Keratinocyte (primary cell): ENCODE data around the gene EXOC6B. TPM values are rescaled to one million over a fixed set of nuclear protein-coding genes. Genes with fewer than 3 reads are reported as not detected.

ENCODE experiments used
- DNase-seq: peaks from one replicate; pipeline ENCODE4 v3.0.0-alpha.2; 2011; ENCODE audit warnings: low read depth, missing footprints, low spot score
- FAIRE-seq: peaks from 2 replicates; lab custom pipeline; 2011; peaks lifted over from hg19 to GRCh38; lab: Jason Lieb, UNC
- H2AFZ ChIP-seq: 2 replicates; pipeline ENCODE4 v1.6.0; 2012; ENCODE audit warnings: low read length, control low read depth, inconsistent platforms; ENCODE audit not compliant: control insufficient read depth
- H3K27ac ChIP-seq: 2 replicates; pipeline ENCODE4 v1.5.1; 2011; ENCODE audit warnings: low read length; ENCODE audit not compliant: control insufficient read depth, insufficient read depth
- H3K27me3 ChIP-seq: 3 replicates; pipeline ENCODE4 v1.6.0; 2011; ENCODE audit warnings: low read length; ENCODE audit not compliant: control insufficient read depth, insufficient read depth; ENCODE audit errors: extremely low read depth
- H3K36me3 ChIP-seq, 2 experiments: 2 replicates in 1 of 2; 3 replicates in 1 of 2; pipeline ENCODE4 v1.5.1; 2011; ENCODE audit warnings: low read length in 2 of 2, mild to moderate bottlenecking in 1 of 2; ENCODE audit not compliant: control insufficient read depth in 2 of 2, insufficient read depth in 2 of 2; ENCODE audit errors: extremely low read depth in 1 of 2
- H3K4me1 ChIP-seq: 3 replicates; pipeline ENCODE4 v1.5.1; 2011; ENCODE audit warnings: low read length; ENCODE audit not compliant: control insufficient read depth, insufficient read depth; ENCODE audit errors: extremely low read depth
- H3K4me2 ChIP-seq: 3 replicates; pipeline ENCODE4 v1.6.0; 2011; ENCODE audit warnings: low read depth, low read length; ENCODE audit not compliant: control insufficient read depth, insufficient read depth; ENCODE audit errors: extremely low read depth
- H3K4me3 ChIP-seq, 3 experiments: fragments of 200-600 bp in 1 of 3; sonication (generic) in 1 of 3; 2 replicates in 2 of 3; 3 replicates in 1 of 3; pipeline ENCODE4 v1.5.1; 2011 to 2016; ENCODE audit warnings: low read length in 3 of 3, mild to moderate bottlenecking in 3 of 3, control low read depth in 2 of 3, inconsistent platforms in 1 of 3, low read depth in 1 of 3, mixed read lengths in 1 of 3, mixed run types in 1 of 3, moderate library complexity in 1 of 3; ENCODE audit not compliant: control insufficient read depth in 2 of 3, insufficient read depth in 2 of 3; ENCODE audit errors: extremely low read depth in 1 of 3
- H3K79me2 ChIP-seq: 2 replicates; pipeline ENCODE4 v1.6.0; 2012; ENCODE audit warnings: low read length; ENCODE audit not compliant: control insufficient read depth, insufficient read depth
- H3K9ac ChIP-seq: 3 replicates; pipeline ENCODE4 v1.6.0; 2011; ENCODE audit warnings: low read length; ENCODE audit not compliant: control insufficient read depth, insufficient read depth; ENCODE audit errors: extremely low read depth
- H3K9me1 ChIP-seq: 3 replicates; pipeline ENCODE4 v1.6.0; 2011; ENCODE audit warnings: low read length; ENCODE audit not compliant: control insufficient read depth, insufficient read depth; ENCODE audit errors: extremely low read depth
- H3K9me3 ChIP-seq: 2 replicates; pipeline ENCODE4 v1.5.1; 2012; ENCODE audit warnings: low read depth, low read length; ENCODE audit not compliant: control insufficient read depth
- H4K20me1 ChIP-seq: 3 replicates; pipeline ENCODE4 v1.6.0; 2011; ENCODE audit warnings: low read length; ENCODE audit not compliant: control insufficient read depth, insufficient read depth; ENCODE audit errors: extremely low read depth
- EZH2 ChIP-seq: IDR thresholded peaks from one replicate; pipeline ENCODE4 v1.6.1; 2012; ENCODE audit warnings: inconsistent platforms, mild to moderate bottlenecking, low read length, moderate library complexity
- dilution Hi-C: fragments of 300-500 bp; cut with MboI; formaldehyde crosslinking; loops from one replicate; pipeline ENCODE4 v1.7.0; 2020; ENCODE audit warnings: low sequenced_read_pairs; ENCODE audit not compliant: extremely low pct_ligation_motif_present
- polyA plus RNA-seq, 5 experiments: library from polyadenylated mRNA; depleted of rRNA in 3 of 5; stranded (reverse) in 3 of 5; stranded (forward) in 1 of 5; unstranded in 1 of 5; fragments of >200 nt; gene quantifications; 1 replicate in 1 of 5; 2 replicates in 3 of 5; 3 replicates in 1 of 5; pipeline versions ENCODE4 v1.2.1 to v1.2.3, GENCODE V29; 2011 to 2012; ENCODE audit warnings: missing spikeins in 2 of 5, low read depth in 1 of 5, low replicate concordance in 1 of 5
- TF ChIP-seq, protein P1 (sequence below), 3 experiments: IDR thresholded peaks in 1 of 3; conservative IDR thresholded peaks in 1 of 3; optimal IDR thresholded peaks in 1 of 3; 2 replicates in 2 of 3; 3 replicates in 1 of 3; pipeline versions ENCODE3 to v1.5.1; 2011; ENCODE audit warnings: low read length in 3 of 3, mild to moderate bottlenecking in 3 of 3, moderate library complexity in 2 of 3, control low read depth in 1 of 3, inconsistent platforms in 1 of 3; ENCODE audit not compliant: insufficient read depth in 2 of 3; ENCODE audit errors: extremely low read depth in 1 of 3

The EXOC6B gene
- polyA plus RNA-seq, 1 donor (not counting 4 experiments of a cell fraction or from before 2014, with no cell fraction given), result 37.3 TPM

DNA sequence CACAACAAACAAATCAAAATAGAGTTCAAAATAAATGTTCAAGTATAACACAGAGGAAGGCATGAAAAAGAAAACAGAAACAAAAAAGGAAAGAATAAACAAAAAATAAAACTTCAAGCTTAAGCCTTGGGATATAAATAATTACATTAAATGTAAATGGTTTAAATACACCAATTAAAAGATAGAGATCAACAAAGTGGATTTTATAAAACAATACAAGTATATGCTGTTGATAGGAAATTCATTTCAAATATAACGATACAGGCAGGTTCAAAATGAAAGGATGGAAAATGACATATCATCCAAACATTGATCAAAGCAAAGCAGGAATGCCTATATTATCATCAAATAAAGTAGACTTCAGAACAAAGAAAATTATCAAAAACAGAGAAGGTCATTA, 16.7 kb downstream of the EXOC6B start:
- DNase-seq (no peak), FAIRE-seq (no peak)
- Histone ChIP-seq H3K4me2 (no peak overlapping the region), H3K79me2 (peaks cover 67% of the 10 kb centered on the region), H3K9me1 (no peaks in the 10 kb centered on the region), H3K36me3 (peaks cover 3 to 8% of the 10 kb centered on the region in 2 experiments), H2AFZ (no peak overlapping the region), H3K4me1 (peaks cover 6% of the 10 kb centered on the region), H4K20me1 (no peaks in the 10 kb centered on the region), H3K9ac (no peak overlapping the region), H3K27me3 (no peaks in the 10 kb centered on the region), H3K27ac (no peak overlapping the region), H3K4me3 (no peak overlapping the region), H3K9me3 (peaks cover 2% of the 10 kb centered on the region)
- TF ChIP-seq, protein P1, sequence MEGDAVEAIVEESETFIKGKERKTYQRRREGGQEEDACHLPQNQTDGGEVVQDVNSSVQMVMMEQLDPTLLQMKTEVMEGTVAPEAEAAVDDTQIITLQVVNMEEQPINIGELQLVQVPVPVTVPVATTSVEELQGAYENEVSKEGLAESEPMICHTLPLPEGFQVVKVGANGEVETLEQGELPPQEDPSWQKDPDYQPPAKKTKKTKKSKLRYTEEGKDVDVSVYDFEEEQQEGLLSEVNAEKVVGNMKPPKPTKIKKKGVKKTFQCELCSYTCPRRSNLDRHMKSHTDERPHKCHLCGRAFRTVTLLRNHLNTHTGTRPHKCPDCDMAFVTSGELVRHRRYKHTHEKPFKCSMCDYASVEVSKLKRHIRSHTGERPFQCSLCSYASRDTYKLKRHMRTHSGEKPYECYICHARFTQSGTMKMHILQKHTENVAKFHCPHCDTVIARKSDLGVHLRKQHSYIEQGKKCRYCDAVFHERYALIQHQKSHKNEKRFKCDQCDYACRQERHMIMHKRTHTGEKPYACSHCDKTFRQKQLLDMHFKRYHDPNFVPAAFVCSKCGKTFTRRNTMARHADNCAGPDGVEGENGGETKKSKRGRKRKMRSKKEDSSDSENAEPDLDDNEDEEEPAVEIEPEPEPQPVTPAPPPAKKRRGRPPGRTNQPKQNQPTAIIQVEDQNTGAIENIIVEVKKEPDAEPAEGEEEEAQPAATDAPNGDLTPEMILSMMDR (optimal IDR thresholded peaks at IDR 0.05 in 1 of 3, IDR thresholded peaks at IDR 0.05 in 1 of 3, conservative IDR thresholded peaks at IDR 0.05 in 1 of 3; ENCODE audit: extremely low read depth in 1 of 3, insufficient read depth in 2 of 3, low read length in 3 of 3), result no peak
- TF ChIP-seq EZH2, result no peak
- dilution Hi-C loops, result no loop called here

DNA sequence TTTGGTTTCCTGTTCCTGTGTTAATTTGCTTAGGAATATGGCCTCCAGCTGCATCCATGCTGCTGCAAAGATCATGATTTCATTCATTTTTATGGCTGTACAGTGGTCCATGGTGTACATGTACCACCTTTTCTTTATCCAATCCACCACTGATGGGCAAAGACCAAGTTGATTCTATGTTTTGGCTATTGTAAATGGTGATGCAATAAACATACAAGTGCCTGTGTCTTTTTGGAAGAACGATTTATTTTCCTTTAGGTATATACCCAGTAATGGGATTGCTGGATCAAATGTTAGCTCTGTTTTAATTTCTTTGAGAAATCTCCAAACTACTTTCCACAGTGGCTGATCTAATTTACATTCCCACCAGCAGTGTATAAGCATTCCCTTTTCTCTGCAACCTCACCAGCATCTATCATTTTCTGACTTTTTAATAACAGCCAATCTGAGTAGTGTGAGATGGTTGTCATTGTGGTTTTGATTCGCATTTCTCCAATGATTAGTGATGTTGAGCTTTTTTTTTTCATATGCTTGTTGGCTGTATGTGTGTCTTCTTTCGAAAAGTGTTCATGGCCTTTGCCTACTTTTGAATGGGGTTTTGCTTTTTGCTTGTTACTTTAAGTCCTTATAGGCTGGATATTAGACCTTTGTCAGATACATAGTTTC, 19.4 kb downstream of the EXOC6B start:
- DNase-seq (no peak), FAIRE-seq (no peak)
- Histone ChIP-seq H3K4me2 (no peak overlapping the region), H3K9me1 (no peaks in the 10 kb centered on the region), H2AFZ (no peak overlapping the region), H4K20me1 (no peaks in the 10 kb centered on the region), H3K4me3 (no peak overlapping the region), H3K27me3 (no peaks in the 10 kb centered on the region), H3K36me3 (peaks cover 3 to 8% of the 10 kb centered on the region in 2 experiments), H3K9me3 (peaks cover 2% of the 10 kb centered on the region), H3K4me1 (peaks cover 6% of the 10 kb centered on the region), H3K27ac (no peak overlapping the region), H3K79me2 (peaks cover 56% of the 10 kb centered on the region), H3K9ac (no peak overlapping the region)
- no peak for TF ChIP-seq EZH2
- TF ChIP-seq, protein P1 (optimal IDR thresholded peaks at IDR 0.05 in 1 of 3, IDR thresholded peaks at IDR 0.05 in 1 of 3, conservative IDR thresholded peaks at IDR 0.05 in 1 of 3; ENCODE audit: extremely low read depth in 1 of 3, insufficient read depth in 2 of 3, low read length in 3 of 3), result no peak
- dilution Hi-C loops, result no loop called here
